Endothelial cell (in vitro differentiated cells): ENCODE measurements around the gene LMOD3. TPM values are rescaled to one million over a fixed set of nuclear protein-coding genes. Genes with fewer than 3 reads are reported as not detected.

Experiments
- DNase-seq: peaks from one replicate; pipeline ENCODE4 v3.0.0; 2021; ENCODE audit warnings: low spot score
- H3K27ac Mint-ChIP-seq: one replicate; pipeline ENCODE4 v1.8.0; 2021; ENCODE audit warnings: mixed read lengths, inconsistent platforms; ENCODE audit not compliant: unreplicated experiment
- H3K27me3 Mint-ChIP-seq: one replicate; pipeline ENCODE4 v1.8.0; 2021; ENCODE audit warnings: mild to moderate bottlenecking, moderate library complexity, mixed read lengths, inconsistent platforms; ENCODE audit not compliant: unreplicated experiment
- H3K36me3 Mint-ChIP-seq: one replicate; pipeline ENCODE4 v1.8.0; 2021; ENCODE audit warnings: mild to moderate bottlenecking, low read depth, mixed read lengths, inconsistent platforms; ENCODE audit not compliant: unreplicated experiment
- H3K4me1 Mint-ChIP-seq: one replicate; pipeline ENCODE4 v1.8.0; 2021; ENCODE audit warnings: mild to moderate bottlenecking, mixed read lengths, inconsistent platforms; ENCODE audit not compliant: unreplicated experiment
- H3K4me3 Mint-ChIP-seq: one replicate; pipeline ENCODE4 v1.8.0; 2021; ENCODE audit warnings: mild to moderate bottlenecking, mixed read lengths, inconsistent platforms; ENCODE audit not compliant: unreplicated experiment
- H3K9me3 Mint-ChIP-seq: one replicate; pipeline ENCODE4 v1.8.0; 2021; ENCODE audit warnings: mixed read lengths, inconsistent platforms; ENCODE audit not compliant: unreplicated experiment
- total RNA-seq: library from RNA; stranded (reverse); fragmentation: NEBNext Ultra II Directional; extraction: Animal tissue kit (Norgen Biotek cat#: 25700); gene quantifications from one replicate; pipeline ENCODE4 v1.2.1, GENCODE V29; 2021; ENCODE audit not compliant: unreplicated experiment
- TF ChIP-seq, protein P1 (sequence below): fragments of 200-600 bp; sonication (generic); IDR thresholded peaks from one replicate; pipeline ENCODE4 v1.5.0; 2021; ENCODE audit warnings: antibody characterized with exemption; ENCODE audit not compliant: unreplicated experiment

Gene LMOD3
- total RNA-seq, 1 donor from 2014 or later = not detected

- no peaks in the 10 kb centered on the region for H3K27me3 Mint-ChIP-seq
- no peak overlapping the region for H3K4me3 Mint-ChIP-seq
- H3K9me3 Mint-ChIP-seq = no peaks in the 10 kb centered on the region
- TF ChIP-seq, protein P1, sequence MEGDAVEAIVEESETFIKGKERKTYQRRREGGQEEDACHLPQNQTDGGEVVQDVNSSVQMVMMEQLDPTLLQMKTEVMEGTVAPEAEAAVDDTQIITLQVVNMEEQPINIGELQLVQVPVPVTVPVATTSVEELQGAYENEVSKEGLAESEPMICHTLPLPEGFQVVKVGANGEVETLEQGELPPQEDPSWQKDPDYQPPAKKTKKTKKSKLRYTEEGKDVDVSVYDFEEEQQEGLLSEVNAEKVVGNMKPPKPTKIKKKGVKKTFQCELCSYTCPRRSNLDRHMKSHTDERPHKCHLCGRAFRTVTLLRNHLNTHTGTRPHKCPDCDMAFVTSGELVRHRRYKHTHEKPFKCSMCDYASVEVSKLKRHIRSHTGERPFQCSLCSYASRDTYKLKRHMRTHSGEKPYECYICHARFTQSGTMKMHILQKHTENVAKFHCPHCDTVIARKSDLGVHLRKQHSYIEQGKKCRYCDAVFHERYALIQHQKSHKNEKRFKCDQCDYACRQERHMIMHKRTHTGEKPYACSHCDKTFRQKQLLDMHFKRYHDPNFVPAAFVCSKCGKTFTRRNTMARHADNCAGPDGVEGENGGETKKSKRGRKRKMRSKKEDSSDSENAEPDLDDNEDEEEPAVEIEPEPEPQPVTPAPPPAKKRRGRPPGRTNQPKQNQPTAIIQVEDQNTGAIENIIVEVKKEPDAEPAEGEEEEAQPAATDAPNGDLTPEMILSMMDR = no peak
- DNase-seq = no peak
- no peaks in the 10 kb centered on the region for H3K36me3 Mint-ChIP-seq
- H3K4me1 Mint-ChIP-seq = no peaks in the 10 kb centered on the region
- H3K27ac Mint-ChIP-seq = no peak overlapping the region
These were observed 23.3 kb upstream of the LMOD3 start for GRCh38 chr3:69145688-69146087.

- Mint-ChIP-seq H3K27ac (no peak overlapping the region), H3K9me3 (no peaks in the 10 kb centered on the region), H3K4me1 (no peaks in the 10 kb centered on the region), H3K36me3 (no peaks in the 10 kb centered on the region), H3K27me3 (no peaks in the 10 kb centered on the region), H3K4me3 (no peak overlapping the region)
- TF ChIP-seq, protein P1 = no peak
- no peak for DNase-seq
These were observed 22.3 kb upstream of the LMOD3 start for GRCh38 chr3:69144631-69145245.

DNA sequence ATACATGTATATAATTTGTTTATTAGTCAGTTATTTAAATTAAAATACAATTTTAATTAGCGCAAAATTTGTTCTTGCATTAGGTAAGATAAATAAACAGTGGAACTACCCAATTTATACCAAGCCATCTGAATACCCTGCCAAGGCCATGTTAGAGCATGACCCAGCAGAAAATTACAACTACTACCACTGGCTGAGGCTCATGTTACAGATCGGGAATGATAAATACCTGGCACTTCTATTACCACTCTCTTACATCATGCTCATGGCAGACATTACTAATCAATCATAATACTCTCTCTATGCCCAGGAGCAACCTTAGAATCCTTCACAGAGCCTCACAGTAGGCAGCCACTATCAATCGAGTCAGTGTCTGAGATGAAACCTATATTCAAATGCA lies 21.2 kb upstream of the LMOD3 start:
- TF ChIP-seq, protein P1 = no peak
- H3K4me1 Mint-ChIP-seq = no peaks in the 10 kb centered on the region
- H3K4me3 Mint-ChIP-seq = no peak overlapping the region
- no peaks in the 10 kb centered on the region for H3K27me3 Mint-ChIP-seq
- DNase-seq = no peak
- no peaks in the 10 kb centered on the region for H3K36me3 Mint-ChIP-seq
- no peaks in the 10 kb centered on the region for H3K9me3 Mint-ChIP-seq
- no peak overlapping the region for H3K27ac Mint-ChIP-seq

DNA sequence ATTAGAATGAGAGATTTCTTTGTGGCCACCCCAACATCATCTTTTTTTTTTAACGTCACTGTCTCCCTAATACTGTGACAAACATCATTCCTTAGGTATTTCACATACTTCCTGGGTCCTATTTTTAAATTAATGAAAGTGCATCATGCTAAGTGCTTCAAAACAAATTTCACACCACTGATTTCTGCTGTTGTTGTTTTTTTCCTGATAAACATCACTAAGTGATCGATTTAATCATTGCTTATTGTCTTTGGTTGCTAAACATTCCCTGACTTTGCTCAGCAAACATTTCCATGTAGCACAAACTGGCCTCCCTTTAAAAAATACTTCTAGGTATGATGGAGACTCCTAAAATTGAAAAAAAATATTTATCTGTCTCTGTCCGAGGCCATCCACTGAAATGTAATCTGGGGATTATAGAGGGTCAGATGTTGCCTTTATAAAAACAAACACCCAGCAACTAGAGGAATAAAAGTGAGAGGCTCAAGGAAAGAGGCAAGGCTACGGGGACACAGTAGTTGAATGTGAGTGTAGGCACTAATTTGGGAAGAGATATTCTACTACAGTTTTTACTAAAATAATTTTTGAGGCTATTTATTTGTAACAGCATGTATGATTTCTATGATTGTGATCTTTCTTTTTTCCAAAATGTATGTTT lies 20.5 kb upstream of the LMOD3 start:
- Mint-ChIP-seq H3K36me3 (no peaks in the 10 kb centered on the region), H3K27ac (no peak overlapping the region), H3K9me3 (no peaks in the 10 kb centered on the region), H3K4me3 (no peak overlapping the region), H3K4me1 (no peaks in the 10 kb centered on the region), H3K27me3 (no peaks in the 10 kb centered on the region)
- TF ChIP-seq, protein P1 = no peak
- no peak for DNase-seq

DNA sequence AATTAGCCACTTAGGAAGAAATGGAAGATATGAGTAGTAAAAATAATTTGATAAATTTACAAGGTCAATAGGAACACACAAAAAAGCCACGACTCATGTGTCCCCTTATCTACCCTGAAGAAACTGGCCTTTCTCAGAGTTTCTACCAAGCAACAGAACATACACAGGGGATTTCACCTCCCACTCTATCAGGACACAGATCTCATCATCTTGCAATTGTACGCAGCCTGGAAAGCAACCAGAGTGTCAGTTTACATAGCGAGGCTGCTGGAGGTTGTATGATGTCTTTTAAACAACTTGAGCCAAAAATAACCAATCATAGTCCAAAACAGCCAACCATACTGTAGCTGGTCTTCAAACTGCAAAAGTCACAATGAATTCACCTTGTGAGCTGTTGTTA lies 19.7 kb upstream of the LMOD3 start:
- TF ChIP-seq, protein P1 = no peak
- Mint-ChIP-seq H3K4me3 (no peak overlapping the region), H3K9me3 (no peaks in the 10 kb centered on the region), H3K27me3 (no peaks in the 10 kb centered on the region), H3K27ac (no peak overlapping the region), H3K36me3 (no peaks in the 10 kb centered on the region), H3K4me1 (no peaks in the 10 kb centered on the region)
- no peak for DNase-seq
